HepG2 (cell line): Measurements from ENCODE around the gene HIGD1A. TPM values are rescaled to one million over a fixed set of nuclear protein-coding genes. Genes with fewer than 3 reads are reported as not detected.

Experiments used
- ATF7-NPFF ChIP-seq: sonication (generic); formaldehyde crosslinking; IDR thresholded peaks from 2 replicates; pipeline ENCODE4 v1.8.1; 2023; ENCODE audit warnings: mild to moderate bottlenecking, low read depth, missing genetic modification reagents, moderate library complexity
- GABPA ChIP-seq, 2 experiments: IDR thresholded peaks; 2 replicates each; pipeline ENCODE4 v1.6.1; 2011 to 2016; ENCODE audit warnings: low read depth in 2 of 2, low read length in 1 of 2, missing biosample characterization in 1 of 2, missing genetic modification characterization in 1 of 2
- MLLT10 ChIP-seq: sonication (generic); formaldehyde crosslinking; IDR thresholded peaks from 2 replicates; pipeline ENCODE4 v1.4.0; 2020; ENCODE audit warnings: missing genetic modification reagents
- SP2 ChIP-seq: sonication (generic); formaldehyde crosslinking; IDR thresholded peaks from 2 replicates; pipeline ENCODE4 v1.5.1; 2020; ENCODE audit warnings: mild to moderate bottlenecking, missing genetic modification reagents
- U2AF2 ChIP-seq: fragments of 200-400 bp; formaldehyde crosslinking; IDR thresholded peaks from 2 replicates; pipeline ENCODE4 v1.6.1; 2017; ENCODE audit warnings: low read depth, mild to moderate bottlenecking, low read length
- ZNF33A ChIP-seq: sonication (generic); formaldehyde crosslinking; IDR thresholded peaks from 2 replicates; pipeline ENCODE4 v1.5.1; 2020; ENCODE audit warnings: missing genetic modification reagents, mild to moderate bottlenecking, moderate library complexity, borderline replicate concordance
- ZNF709 ChIP-seq: sonication (generic); formaldehyde crosslinking; IDR thresholded peaks from 2 replicates; pipeline ENCODE4 v1.5.0; 2020; ENCODE audit warnings: mild to moderate bottlenecking, missing genetic modification reagents
- ZNF788 ChIP-seq: sonication (generic); formaldehyde crosslinking; IDR thresholded peaks from 2 replicates; pipeline ENCODE4 v1.5.0; 2020; ENCODE audit warnings: mild to moderate bottlenecking, missing genetic modification reagents, borderline replicate concordance
- polyA plus RNA-seq, 8 experiments: library from polyadenylated mRNA; depleted of rRNA in 3 of 8; stranded (reverse) in 7 of 8; unstranded in 1 of 8; fragments of >200 nt; fragmentation: Illumina TruSeq in 4 of 8; extraction: Trizol in 4 of 8; gene quantifications; 2 replicates each; pipeline versions ENCODE4 v1.2.1 to v1.2.3, GENCODE V29; 2011 to 2016; ENCODE audit warnings: low read depth in 4 of 8, missing spikeins in 1 of 8, mixed read lengths in 1 of 8; ENCODE audit not compliant: insufficient read depth in 1 of 8
- total RNA-seq, 5 experiments: library from RNA; depleted of rRNA; stranded (reverse); fragments of >200 nt; fragmentation: Illumina TruSeq; extraction: Trizol; gene quantifications; 2 replicates each; pipeline ENCODE4 v1.2.3, GENCODE V29; 2016; ENCODE audit warnings: low read depth in 1 of 5
- TF ChIP-seq, protein P1 (sequence below): sonication (generic); formaldehyde crosslinking; conservative IDR thresholded peaks from 2 replicates; pipeline ENCODE4 v1.4.0; 2020; ENCODE audit warnings: missing genetic modification reagents
- TF ChIP-seq, protein P2 (sequence below): sonication (generic); formaldehyde crosslinking; IDR thresholded peaks from 2 replicates; pipeline ENCODE4 v1.4.0; 2020; ENCODE audit warnings: low read depth, missing genetic modification reagents
- TF ChIP-seq, protein P3 (sequence below): sonication (generic); formaldehyde crosslinking; conservative IDR thresholded peaks from 2 replicates; pipeline ENCODE4 v1.8.0; 2022; ENCODE audit warnings: mild to moderate bottlenecking, moderate library complexity, missing genetic modification reagents
- TF ChIP-seq, protein P4 (sequence below): sonication (generic); formaldehyde crosslinking; IDR thresholded peaks from 2 replicates; pipeline ENCODE4 v1.5.0; 2020; ENCODE audit warnings: mild to moderate bottlenecking, missing genetic modification reagents, borderline replicate concordance

Gene HIGD1A
- total and polyA plus RNA-seq, 2 of the 13 experiments (the other 11 are each of a cell fraction or from before 2014, with no cell fraction given) = 222 to 253 TPM

DNA sequence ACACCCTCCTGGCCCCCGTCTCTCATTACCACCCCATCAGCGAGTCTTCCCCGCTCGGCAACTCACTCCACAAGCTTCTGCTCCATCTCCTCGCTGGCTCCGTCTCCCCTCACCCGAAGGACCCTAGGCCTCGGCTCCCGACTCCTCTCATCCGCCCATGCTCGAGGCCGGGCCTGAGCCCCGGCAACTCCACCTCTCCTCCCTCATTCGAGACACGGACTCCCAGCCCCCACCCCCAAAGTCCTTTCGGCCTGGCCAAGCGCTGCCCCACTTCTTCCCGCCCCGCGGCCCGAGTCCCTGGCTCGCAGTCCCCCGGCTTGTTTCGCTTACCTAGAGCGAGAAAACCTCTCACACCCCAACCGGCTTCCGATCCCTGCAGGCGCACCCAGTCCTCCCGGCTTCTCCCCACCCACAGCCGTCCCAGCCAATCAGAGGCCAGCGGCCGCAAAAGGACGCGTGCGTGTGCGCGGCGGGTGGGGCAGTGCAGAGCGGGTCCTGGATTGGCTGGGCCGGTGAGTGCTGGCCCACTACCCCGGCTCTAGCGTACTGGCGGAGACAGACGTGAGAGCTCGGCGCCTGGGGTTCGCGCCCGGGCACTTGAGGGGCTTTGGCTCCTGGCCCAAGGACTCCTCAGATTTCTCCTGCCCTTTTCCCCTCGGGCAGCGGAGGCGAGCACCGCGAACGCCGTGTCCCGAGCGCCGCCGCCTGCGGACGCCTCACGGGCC is at the start of gene HIGD1A (continued):
- TF ChIP-seq, protein P1, sequence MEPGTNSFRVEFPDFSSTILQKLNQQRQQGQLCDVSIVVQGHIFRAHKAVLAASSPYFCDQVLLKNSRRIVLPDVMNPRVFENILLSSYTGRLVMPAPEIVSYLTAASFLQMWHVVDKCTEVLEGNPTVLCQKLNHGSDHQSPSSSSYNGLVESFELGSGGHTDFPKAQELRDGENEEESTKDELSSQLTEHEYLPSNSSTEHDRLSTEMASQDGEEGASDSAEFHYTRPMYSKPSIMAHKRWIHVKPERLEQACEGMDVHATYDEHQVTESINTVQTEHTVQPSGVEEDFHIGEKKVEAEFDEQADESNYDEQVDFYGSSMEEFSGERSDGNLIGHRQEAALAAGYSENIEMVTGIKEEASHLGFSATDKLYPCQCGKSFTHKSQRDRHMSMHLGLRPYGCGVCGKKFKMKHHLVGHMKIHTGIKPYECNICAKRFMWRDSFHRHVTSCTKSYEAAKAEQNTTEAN = 0 out of 2 replicates have a peak, but pooled peaks have one; percentile 53
- no peak for TF ChIP-seq MLLT10 (CRISPR knock-in tag)
- TF ChIP-seq, protein P2, sequence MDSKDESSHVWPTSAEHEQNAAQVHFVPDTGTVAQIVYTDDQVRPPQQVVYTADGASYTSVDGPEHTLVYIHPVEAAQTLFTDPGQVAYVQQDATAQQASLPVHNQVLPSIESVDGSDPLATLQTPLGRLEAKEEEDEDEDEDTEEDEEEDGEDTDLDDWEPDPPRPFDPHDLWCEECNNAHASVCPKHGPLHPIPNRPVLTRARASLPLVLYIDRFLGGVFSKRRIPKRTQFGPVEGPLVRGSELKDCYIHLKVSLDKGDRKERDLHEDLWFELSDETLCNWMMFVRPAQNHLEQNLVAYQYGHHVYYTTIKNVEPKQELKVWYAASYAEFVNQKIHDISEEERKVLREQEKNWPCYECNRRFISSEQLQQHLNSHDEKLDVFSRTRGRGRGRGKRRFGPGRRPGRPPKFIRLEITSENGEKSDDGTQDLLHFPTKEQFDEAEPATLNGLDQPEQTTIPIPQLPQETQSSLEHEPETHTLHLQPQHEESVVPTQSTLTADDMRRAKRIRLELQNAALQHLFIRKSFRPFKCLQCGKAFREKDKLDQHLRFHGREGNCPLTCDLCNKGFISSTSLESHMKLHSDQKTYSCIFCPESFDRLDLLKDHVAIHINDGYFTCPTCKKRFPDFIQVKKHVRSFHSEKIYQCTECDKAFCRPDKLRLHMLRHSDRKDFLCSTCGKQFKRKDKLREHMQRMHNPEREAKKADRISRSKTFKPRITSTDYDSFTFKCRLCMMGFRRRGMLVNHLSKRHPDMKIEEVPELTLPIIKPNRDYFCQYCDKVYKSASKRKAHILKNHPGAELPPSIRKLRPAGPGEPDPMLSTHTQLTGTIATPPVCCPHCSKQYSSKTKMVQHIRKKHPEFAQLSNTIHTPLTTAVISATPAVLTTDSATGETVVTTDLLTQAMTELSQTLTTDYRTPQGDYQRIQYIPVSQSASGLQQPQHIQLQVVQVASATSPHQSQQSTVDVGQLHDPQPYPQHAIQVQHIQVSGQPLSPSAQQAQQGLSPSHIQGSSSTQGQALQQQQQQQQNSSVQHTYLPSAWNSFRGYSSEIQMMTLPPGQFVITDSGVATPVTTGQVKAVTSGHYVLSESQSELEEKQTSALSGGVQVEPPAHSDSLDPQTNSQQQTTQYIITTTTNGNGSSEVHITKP (CRISPR knock-in tag) = no peak
- no peak for TF ChIP-seq ZNF33A
- TF ChIP-seq, protein P3, sequence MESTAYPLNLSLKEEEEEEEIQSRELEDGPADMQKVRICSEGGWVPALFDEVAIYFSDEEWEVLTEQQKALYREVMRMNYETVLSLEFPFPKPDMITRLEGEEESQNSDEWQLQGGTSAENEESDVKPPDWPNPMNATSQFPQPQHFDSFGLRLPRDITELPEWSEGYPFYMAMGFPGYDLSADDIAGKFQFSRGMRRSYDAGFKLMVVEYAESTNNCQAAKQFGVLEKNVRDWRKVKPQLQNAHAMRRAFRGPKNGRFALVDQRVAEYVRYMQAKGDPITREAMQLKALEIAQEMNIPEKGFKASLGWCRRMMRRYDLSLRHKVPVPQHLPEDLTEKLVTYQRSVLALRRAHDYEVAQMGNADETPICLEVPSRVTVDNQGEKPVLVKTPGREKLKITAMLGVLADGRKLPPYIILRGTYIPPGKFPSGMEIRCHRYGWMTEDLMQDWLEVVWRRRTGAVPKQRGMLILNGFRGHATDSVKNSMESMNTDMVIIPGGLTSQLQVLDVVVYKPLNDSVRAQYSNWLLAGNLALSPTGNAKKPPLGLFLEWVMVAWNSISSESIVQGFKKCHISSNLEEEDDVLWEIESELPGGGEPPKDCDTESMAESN (CRISPR knock-in tag) = peak; percentile 70
- TF ChIP-seq, protein P4, sequence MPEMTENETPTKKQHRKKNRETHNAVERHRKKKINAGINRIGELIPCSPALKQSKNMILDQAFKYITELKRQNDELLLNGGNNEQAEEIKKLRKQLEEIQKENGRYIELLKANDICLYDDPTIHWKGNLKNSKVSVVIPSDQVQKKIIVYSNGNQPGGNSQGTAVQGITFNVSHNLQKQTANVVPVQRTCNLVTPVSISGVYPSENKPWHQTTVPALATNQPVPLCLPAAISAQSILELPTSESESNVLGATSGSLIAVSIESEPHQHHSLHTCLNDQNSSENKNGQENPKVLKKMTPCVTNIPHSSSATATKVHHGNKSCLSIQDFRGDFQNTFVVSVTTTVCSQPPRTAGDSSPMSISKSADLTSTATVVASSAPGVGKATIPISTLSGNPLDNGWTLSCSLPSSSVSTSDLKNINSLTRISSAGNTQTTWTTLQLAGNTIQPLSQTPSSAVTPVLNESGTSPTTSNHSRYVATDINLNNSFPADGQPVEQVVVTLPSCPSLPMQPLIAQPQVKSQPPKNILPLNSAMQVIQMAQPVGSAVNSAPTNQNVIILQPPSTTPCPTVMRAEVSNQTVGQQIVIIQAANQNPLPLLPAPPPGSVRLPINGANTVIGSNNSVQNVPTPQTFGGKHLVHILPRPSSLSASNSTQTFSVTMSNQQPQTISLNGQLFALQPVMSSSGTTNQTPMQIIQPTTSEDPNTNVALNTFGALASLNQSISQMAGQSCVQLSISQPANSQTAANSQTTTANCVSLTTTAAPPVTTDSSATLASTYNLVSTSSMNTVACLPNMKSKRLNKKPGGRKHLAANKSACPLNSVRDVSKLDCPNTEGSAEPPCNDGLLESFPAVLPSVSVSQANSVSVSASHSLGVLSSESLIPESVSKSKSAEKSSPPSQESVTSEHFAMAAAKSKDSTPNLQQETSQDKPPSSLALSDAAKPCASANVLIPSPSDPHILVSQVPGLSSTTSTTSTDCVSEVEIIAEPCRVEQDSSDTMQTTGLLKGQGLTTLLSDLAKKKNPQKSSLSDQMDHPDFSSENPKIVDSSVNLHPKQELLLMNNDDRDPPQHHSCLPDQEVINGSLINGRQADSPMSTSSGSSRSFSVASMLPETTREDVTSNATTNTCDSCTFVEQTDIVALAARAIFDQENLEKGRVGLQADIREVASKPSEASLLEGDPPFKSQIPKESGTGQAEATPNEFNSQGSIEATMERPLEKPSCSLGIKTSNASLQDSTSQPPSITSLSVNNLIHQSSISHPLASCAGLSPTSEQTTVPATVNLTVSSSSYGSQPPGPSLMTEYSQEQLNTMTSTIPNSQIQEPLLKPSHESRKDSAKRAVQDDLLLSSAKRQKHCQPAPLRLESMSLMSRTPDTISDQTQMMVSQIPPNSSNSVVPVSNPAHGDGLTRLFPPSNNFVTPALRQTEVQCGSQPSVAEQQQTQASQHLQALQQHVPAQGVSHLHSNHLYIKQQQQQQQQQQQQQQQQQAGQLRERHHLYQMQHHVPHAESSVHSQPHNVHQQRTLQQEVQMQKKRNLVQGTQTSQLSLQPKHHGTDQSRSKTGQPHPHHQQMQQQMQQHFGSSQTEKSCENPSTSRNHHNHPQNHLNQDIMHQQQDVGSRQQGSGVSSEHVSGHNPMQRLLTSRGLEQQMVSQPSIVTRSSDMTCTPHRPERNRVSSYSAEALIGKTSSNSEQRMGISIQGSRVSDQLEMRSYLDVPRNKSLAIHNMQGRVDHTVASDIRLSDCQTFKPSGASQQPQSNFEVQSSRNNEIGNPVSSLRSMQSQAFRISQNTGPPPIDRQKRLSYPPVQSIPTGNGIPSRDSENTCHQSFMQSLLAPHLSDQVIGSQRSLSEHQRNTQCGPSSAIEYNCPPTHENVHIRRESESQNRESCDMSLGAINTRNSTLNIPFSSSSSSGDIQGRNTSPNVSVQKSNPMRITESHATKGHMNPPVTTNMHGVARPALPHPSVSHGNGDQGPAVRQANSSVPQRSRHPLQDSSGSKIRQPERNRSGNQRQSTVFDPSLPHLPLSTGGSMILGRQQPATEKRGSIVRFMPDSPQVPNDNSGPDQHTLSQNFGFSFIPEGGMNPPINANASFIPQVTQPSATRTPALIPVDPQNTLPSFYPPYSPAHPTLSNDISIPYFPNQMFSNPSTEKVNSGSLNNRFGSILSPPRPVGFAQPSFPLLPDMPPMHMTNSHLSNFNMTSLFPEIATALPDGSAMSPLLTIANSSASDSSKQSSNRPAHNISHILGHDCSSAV (CRISPR knock-in tag) = peak; percentile 82; the same call in 1 of the 2 replicates
- peak; percentile 44; the same call in 1 of the 2 replicates for TF ChIP-seq ATF7-NPFF (CRISPR knock-in tag)
- peak; percentile 76; the same call in 1 of the 2 replicates for TF ChIP-seq ZNF709 (CRISPR knock-in tag)
- TF ChIP-seq SP2 = peak; percentile 53; the same call in 1 of the 2 replicates
- no peak for TF ChIP-seq GABPA (IDR thresholded peaks at IDR 0.05; ENCODE audit: low read depth, low read length)
- TF ChIP-seq GABPA (CRISPR knock-in tag; IDR thresholded peaks at IDR 0.05; ENCODE audit: low read depth) = peak; percentile 31; the same call in 1 of the 2 replicates
- no peak for TF ChIP-seq U2AF2
- TF ChIP-seq ZNF788 (CRISPR knock-in tag) = no peak
